Measurements from ENCODE around the gene SPECC1L.

DNA sequence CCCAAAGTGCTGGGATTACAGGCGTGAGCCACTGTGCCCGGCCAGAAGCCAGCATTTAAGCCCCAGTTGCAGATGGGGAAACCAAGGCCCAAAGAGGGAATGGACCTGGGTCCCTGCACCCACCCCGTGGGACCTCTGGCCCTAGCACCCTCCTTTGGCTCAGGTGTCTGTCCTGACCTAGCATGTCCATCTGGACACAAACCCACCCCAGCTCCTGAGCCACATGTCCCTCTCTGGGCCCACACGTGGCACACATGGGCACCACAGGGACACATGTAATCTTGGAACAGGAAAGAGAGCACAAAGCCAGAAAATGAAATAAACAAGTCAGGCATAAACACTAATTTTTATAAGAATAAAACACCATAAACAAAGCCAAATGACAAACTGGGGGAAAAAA, 35.3 kb upstream of the SPECC1L start:
- TF ChIP-seq, protein P1, sequence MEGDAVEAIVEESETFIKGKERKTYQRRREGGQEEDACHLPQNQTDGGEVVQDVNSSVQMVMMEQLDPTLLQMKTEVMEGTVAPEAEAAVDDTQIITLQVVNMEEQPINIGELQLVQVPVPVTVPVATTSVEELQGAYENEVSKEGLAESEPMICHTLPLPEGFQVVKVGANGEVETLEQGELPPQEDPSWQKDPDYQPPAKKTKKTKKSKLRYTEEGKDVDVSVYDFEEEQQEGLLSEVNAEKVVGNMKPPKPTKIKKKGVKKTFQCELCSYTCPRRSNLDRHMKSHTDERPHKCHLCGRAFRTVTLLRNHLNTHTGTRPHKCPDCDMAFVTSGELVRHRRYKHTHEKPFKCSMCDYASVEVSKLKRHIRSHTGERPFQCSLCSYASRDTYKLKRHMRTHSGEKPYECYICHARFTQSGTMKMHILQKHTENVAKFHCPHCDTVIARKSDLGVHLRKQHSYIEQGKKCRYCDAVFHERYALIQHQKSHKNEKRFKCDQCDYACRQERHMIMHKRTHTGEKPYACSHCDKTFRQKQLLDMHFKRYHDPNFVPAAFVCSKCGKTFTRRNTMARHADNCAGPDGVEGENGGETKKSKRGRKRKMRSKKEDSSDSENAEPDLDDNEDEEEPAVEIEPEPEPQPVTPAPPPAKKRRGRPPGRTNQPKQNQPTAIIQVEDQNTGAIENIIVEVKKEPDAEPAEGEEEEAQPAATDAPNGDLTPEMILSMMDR (IDR thresholded peaks at IDR 0.05), result no peak
- TF ChIP-seq POLR2A (IDR thresholded peaks at IDR 0.05), result no peak
- no peak for TF ChIP-seq EP300 (IDR thresholded peaks at IDR 0.05)

Measured in upper lobe of left lung (tissue), 4 donors.